Breast epithelium (tissue), 3 donors: ENCODE results near the gene CDV3.

Source experiments
- POLR2A ChIP-seq: fragments of 450-650 bp; IDR thresholded peaks from one replicate; pipeline ENCODE4 v1.6.1; 2016; ENCODE audit warnings: antibody characterized with exemption, mild to moderate bottlenecking, moderate library complexity
- TF ChIP-seq, protein P1 (sequence below), 3 donors: fragments of 450-650 bp; IDR thresholded peaks; one replicate each; pipeline ENCODE4 v1.5.1; 2016 to 2017; ENCODE audit warnings: antibody characterized with exemption in 3 of 3, mild to moderate bottlenecking in 3 of 3, moderate library complexity in 3 of 3

DNA sequence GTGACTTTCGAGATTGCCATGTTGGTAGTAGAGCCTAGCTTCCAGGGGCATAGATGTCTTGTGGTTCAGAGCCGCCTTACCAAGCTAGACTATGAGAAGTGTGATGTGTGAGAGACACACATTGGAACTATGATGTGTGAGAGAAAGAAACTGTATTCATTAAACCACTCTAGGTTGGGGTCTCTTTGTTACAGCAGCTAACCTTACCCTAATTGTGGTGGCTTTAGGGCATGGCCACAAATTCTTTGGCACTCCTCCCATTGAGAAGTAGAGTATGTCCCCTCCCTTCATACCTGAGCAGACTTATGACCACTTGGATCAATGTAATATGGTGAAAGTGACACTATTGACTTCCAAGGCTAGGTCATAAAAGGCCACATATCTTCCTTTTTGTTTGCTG is 35.3 kb upstream of the CDV3 start:
- TF ChIP-seq, protein P1, sequence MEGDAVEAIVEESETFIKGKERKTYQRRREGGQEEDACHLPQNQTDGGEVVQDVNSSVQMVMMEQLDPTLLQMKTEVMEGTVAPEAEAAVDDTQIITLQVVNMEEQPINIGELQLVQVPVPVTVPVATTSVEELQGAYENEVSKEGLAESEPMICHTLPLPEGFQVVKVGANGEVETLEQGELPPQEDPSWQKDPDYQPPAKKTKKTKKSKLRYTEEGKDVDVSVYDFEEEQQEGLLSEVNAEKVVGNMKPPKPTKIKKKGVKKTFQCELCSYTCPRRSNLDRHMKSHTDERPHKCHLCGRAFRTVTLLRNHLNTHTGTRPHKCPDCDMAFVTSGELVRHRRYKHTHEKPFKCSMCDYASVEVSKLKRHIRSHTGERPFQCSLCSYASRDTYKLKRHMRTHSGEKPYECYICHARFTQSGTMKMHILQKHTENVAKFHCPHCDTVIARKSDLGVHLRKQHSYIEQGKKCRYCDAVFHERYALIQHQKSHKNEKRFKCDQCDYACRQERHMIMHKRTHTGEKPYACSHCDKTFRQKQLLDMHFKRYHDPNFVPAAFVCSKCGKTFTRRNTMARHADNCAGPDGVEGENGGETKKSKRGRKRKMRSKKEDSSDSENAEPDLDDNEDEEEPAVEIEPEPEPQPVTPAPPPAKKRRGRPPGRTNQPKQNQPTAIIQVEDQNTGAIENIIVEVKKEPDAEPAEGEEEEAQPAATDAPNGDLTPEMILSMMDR (IDR thresholded peaks at IDR 0.05) = no peak
- no peak for TF ChIP-seq POLR2A
